ENCODE results near the gene CSNK1A1.
"Not testable (repeated sequence)": the region's sequence is repeated elsewhere in the genome, so short reads cannot be mapped to it uniquely, and the experiment has no call there.

The CSNK1A1 gene

DNA sequence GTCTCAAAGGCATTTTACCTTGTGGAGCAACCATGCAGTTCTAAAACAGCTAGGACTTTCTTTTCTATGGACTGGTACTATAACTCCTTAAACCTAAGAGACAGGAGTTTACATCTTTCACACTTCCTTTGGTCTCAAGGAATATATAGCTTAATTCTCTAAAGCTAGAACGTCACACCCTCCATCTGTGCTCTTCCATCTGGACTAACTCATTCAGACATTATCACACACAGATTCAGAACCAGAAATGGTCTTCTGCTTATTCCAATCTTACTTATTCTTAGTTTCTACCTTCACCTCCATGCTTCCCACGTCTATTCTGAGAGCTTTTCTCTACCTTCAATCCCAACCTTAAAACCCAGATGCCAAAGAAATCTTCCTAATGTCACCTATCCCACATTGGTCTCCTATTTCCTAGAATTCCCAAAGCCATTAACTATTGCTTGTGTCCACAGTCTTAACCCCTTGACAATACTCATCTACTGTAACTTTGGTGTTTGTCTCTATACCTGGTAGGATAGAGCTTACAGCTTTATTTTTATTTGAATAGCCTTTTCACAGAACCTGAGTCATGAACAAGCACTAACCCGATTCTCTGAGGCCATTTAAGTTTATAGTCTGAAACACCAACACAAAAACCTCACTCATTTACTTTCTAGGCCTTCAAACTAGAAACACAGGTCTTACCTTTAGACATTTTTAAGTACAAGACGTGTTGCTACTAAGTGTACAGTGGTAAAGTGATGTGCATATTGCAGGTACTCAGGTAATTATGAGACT lies 22.8 kb downstream of the CSNK1A1 start:
- H3K4me3 ChIP-seq (ENCODE audit: low read length) = no peak overlapping the region
- no peak for TF ChIP-seq ZNF274 (IDR thresholded peaks at IDR 0.05; ENCODE audit: low read depth, low read length)

DNA sequence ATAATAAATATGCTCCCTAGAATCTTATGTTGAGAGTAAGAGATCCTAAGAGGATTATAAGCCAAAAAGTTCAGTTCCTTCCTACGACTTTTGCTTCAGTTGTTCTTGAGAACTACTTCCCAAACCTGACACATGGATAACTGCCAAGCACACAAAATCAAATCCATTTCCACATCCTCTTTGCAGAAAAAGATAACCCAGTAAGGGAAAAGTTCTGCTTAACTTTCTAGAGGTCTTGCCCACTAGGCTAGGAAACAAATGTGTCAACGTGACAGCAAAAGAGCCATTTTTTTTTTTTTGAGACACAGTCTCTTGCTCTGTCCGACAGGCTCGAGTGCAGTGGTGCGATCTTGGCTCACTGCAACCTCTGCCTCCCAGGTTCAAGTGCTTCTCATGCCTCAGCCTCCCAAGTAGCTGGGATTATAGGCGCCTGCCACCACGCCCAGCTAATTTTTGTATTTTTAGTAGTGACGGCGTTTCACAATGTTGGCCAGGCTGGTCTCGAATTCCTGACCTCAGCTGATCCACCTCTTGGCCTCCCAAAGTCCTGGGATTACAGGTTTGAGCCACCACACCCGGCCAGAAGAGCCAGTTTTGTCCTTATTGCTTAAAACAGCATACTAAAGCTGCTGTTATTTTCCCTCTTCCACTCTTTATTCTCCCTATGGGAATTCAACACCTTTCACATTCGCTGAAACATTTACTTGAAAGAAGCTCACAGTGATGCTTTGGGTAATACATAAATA lies 24.2 kb downstream of the CSNK1A1 start:
- no peak overlapping the region for H3K4me3 ChIP-seq (ENCODE audit: low read length)
- TF ChIP-seq ZNF274 (IDR thresholded peaks at IDR 0.05; ENCODE audit: low read depth, low read length) = no peak

DNA sequence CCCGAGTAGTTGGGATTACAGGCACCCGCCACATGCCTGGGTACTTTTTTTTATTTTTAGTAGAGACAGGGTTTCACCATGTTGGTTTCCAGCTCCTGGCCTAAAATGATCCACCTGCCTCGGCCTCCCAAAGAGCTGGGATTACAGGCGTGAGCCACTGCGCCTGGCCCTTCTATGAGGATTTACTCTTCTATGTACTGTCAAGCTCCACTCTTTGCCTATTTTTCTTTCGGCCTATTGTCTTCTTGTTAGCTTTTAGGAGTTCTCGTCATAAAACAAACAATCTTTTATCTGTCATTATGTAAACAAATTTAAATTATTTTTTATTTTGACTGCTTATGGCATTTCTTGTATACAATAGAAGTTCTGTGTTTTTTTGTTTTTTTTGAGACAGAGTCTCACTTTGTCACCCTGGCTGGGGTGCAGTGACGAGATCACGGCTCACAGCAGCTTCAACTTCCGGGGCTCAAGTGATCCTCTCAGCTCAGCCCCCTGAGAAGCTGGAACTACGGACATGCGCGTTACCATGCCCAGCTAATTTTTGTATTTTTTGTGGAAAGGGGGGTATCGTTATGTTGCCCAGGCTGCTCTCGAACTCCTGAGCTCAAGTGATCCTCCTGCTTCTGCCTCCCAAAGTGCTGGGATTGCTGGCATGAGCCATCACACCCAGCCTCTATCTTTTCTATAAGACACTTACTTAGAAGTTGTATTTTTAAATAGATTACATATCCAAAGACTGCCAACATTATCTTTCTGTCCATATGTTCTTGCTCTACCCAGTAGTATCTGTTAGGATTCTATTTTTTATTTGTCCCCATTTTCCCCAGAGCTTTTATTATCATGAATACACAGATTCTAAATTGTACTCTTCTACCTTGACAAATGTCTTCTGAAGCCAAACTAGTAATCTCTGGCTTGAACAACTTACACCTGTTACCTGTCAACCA lies 29.2 kb downstream of the CSNK1A1 start:
- no peak for TF ChIP-seq ZNF274 (IDR thresholded peaks at IDR 0.05; ENCODE audit: low read depth, low read length)
- no peak overlapping the region for H3K4me3 ChIP-seq (ENCODE audit: low read length)

DNA sequence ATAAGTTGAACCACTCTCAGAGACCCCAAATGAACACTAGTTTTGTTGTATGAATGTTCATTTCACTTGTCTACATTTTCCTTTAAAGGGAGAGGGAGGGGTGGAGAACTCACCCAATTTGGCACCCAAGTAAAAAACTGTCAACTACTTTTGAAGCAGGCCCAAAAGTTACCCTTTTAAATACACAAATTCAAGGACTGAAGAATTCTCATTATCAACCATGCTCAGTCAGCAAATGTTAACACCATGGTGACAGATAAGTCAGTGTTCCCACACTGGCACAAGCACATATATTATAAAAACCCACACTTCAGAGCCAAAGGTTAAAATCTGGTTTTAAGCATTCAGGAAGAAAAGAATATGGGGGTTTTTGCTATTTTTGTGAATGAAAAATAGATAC lies 31.6 kb downstream of the CSNK1A1 start:
- no peak overlapping the region for H3K4me3 ChIP-seq (ENCODE audit: low read length)
- no peak for TF ChIP-seq ZNF274 (IDR thresholded peaks at IDR 0.05; ENCODE audit: low read depth, low read length)

DNA sequence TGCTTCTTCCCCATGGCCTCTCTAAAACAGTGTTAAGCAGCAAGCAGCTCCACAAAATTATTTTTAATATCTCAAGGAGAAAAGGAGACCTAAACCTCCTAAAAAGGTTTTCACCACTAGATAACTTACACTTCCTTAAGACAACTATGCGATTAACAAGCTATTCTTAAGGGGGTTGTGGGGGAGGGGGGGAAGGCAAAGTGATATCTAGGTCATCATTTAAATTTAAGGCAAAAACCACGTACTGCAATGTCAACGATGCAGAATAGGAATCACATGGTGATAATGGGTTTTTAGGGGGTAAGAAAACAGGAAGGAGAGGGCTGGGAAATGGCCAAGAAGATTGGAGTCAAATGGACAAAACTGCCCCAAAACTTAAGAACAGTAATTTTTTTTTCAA lies 32.6 kb downstream of the CSNK1A1 start:
- TF ChIP-seq ZNF274 (IDR thresholded peaks at IDR 0.05; ENCODE audit: low read depth, low read length) = no peak

DNA sequence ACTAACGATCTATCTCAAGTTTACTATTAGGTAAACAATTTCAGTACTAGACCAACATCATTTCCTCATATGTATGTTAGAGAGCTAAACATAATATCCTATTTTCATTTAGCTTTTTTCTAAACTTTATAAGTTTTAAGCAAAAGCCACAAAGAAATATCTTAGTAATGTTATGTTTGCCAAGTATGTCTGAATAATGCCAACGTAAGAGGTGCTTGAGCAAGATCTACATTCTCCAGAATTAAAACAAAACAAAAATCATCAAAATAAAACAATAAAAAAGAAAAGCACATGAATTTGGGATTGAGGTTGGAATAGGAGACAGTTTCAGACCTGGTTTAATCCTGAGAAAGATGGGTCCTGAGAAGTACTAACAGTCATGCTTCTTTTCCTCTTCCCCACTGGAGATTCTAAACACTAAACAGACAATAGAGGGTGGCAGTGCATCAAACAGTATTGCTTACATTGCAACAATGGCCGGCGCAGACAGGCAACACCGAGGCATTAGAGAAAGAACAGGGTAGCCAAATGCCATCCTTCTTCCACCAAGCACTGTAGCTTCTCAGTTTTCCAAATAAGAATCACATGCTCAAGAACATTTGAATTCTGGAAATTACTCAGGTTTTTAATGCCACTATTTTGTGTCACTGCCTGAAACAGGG lies 33.6 kb downstream of the CSNK1A1 start:
- no peak for TF ChIP-seq ZNF274 (IDR thresholded peaks at IDR 0.05; ENCODE audit: low read depth, low read length)
- no peak overlapping the region for H3K4me3 ChIP-seq (ENCODE audit: low read length)

More for the DNA sequence above, 32.6 kb downstream of the CSNK1A1 start:
- H3K4me3 ChIP-seq (ENCODE audit: low read length) = no peak overlapping the region

DNA sequence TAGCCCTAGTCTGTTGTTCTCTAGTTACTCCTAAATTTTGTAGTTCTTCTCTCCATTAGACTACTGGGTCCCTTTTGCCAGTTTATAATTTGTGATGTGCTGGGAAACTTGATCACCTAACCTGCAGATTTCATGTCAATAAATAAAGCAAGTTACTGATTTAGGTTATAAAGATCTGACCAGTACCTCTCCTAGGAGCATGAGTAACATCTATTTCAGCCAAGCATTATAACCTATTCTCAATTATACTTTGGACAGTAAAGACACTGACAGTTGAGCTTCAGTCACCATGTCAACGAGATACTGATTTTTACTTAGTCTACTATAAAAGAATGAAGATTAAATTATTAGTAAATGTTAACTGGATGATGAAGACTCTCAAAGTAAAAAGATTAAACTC lies 36.7 kb downstream of the CSNK1A1 start:
- TF ChIP-seq ZNF274 (IDR thresholded peaks at IDR 0.05; ENCODE audit: low read depth, low read length) = no peak

DNA sequence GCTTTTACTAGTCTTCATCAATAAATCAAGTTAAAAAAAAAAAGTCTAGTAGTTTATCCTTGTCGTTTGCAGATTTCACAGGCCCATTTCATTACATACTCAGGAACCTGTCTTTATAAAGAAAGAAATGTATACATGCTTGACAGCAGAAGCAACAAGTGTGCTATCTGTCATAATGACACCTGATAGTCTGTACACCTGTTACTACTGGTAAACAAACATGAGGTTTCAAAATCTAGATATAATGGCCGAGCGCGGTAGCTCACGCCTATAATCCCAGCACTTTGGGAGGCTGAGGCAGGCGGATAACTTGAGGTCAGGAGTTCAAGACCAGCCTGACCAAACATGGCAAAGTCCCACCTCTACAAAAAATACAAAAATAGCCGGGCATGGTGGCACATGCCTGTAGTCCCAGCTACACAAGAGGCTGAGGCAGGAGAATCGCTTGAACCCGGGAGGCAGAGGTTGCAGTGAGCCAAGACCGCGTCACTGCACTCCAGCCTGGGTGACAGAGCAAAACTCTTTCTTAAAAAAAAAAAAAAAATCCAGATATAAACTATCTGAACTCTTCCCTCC lies 37.8 kb downstream of the CSNK1A1 start:
- H3K4me3 ChIP-seq (ENCODE audit: low read length) = not testable (repeated sequence)

More for the DNA sequence above, 36.7 kb downstream of the CSNK1A1 start:
- H3K4me3 ChIP-seq (ENCODE audit: low read length) = no peak overlapping the region

DNA sequence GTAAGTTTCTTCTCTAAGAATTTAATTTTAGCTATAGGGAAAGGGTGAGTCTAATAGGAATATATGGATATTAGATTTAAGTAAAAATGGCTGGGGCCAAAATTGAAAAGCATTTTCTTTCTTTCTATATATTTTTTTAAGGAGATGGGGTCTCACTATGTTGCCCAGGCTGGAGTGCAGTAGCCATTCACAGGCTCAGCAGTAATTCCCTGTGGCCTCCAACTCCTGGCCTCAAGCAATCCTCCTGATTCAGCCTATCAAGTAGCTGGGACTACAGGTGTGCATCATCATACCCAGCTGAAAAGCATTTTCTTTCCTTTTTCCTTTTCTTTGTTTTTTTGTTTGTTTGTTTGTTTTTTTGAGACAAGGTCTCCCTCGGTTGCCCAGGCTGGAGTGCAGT lies 41.1 kb downstream of the CSNK1A1 start:
- H3K4me3 ChIP-seq (ENCODE audit: low read length) = no peak overlapping the region
- no peak for TF ChIP-seq ZNF274 (IDR thresholded peaks at IDR 0.05; ENCODE audit: low read depth, low read length)

DNA sequence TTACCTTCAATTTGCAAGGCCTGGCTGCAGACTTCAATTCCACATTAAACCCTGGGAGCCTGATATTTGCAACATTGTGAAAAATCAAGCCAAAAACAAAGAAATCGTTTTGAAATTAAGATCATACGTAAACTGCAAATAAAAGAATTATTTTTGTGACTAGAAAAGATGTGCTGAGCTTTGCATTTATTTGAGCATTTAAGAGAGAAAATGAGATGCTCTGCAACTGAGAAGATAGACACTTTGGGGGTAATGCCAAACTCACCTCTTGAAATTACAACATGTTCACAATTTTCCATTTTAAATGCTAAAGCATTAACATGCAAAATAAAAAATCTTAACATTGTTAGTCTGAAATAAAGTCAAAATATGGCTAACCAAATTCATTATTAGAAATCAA lies 46.6 kb downstream of the CSNK1A1 start:
- no peak overlapping the region for H3K4me3 ChIP-seq (ENCODE audit: low read length)
- TF ChIP-seq ZNF274 (IDR thresholded peaks at IDR 0.05; ENCODE audit: low read depth, low read length) = no peak

DNA sequence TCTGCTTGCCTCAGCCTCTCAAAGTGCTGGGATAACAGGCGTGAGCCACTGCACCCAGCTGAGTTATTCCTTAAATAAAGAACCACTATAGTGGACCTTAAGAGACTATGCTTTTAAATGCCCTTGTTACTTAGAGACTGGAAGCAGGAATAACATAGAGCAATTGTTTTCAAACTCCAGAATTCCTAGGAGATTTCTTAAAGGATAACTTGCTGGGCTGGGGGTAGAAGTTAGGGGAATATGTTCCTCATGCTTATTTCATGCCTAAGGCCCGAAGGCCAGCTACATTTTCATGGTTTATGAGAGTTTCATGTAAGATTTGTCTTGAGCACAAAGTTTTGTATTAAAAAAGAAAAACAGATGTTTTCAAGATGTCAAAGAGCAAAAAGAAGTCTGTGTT lies 48.2 kb downstream of the CSNK1A1 start:
- H3K4me3 ChIP-seq (ENCODE audit: low read length) = no peak overlapping the region
- TF ChIP-seq ZNF274 (IDR thresholded peaks at IDR 0.05; ENCODE audit: low read depth, low read length) = no peak

DNA sequence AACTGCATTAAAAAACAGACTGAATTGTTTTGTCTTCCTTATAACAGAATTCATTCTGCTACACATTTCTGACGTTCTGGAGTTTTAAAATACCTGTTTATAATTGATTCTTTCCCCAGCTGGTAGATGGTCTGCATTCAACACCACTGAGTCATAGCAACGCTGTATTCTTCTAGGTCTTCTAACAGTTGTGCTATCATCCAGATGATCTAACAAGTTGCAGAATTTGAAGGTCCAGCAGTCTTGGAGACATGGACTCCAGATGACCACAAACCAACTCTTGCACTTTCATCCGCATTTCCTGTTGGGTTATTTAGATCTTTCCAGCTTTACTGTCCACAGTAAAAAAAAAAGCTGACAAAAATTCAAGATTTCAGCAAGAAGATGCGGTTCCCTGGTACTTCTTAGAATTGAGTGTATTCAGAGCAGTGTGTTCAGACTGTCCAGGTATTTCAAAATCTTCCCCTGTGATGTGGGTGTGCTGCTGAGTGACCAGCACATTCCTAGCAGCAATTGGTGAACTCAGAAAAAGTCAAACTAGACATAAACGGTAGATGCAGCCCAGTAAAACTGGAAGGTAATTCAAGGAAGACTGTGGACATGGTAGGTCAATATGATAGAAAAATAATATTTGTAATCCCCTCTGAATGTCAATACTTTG lies 50.2 kb downstream of the CSNK1A1 start:
- H3K4me3 ChIP-seq (ENCODE audit: low read length) = no peak overlapping the region
- no peak for TF ChIP-seq ZNF274 (IDR thresholded peaks at IDR 0.05; ENCODE audit: low read depth, low read length)

DNA sequence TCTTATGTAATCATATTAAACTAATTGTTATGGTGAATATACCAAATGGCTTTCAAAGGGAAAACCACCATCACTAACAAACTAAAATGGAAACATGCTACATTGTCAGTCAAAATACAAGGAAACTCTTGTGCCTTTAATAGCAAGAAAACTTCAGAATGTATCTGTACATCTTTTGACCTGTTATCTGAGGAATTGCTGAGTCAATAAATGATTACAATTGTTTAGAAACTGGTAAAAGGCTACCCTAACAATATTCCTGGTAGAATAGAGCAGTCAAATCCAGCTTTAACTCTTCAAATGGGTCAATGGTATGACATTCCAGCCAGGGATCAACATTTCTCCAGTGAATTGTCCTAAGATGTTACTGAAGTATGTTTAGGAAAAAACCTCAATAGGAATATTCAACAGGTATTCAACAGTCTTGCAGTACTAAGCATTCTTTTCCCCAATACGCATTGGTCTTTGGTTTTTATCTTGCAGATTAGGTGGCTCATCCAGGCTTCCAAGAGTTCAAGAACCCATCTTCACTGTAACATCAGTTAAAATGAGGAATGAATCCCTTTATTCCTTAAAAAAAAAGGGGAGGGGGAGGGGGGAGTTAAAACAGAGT lies 52.4 kb downstream of the CSNK1A1 start:
- no peak for TF ChIP-seq ZNF274 (IDR thresholded peaks at IDR 0.05; ENCODE audit: low read depth, low read length)
- no peak overlapping the region for H3K4me3 ChIP-seq (ENCODE audit: low read length)
